Bronchial epithelial cell (primary cell): Measurements from ENCODE around the gene LRIG2. TPM values are rescaled to one million over a fixed set of nuclear protein-coding genes. Genes with fewer than 3 reads are reported as not detected.

ENCODE experiments used
- DNase-seq: peaks from one replicate; pipeline ENCODE4 v3.0.0-alpha.2; 2010; ENCODE audit warnings: low read depth
- FAIRE-seq: peaks from 2 replicates; lab custom pipeline; 2011; peaks lifted over from hg19 to GRCh38; lab: Jason Lieb, UNC
- H3K27me3 ChIP-seq: 2 replicates; pipeline ENCODE4 v1.5.1; 2011; ENCODE audit warnings: low read length; ENCODE audit not compliant: control insufficient read depth, insufficient read depth
- H3K36me3 ChIP-seq: 2 replicates; pipeline ENCODE4 v1.5.1; 2011; ENCODE audit warnings: low read length; ENCODE audit not compliant: control insufficient read depth, insufficient read depth
- H3K4me3 ChIP-seq: 2 replicates; pipeline ENCODE4 v1.5.1; 2011; ENCODE audit warnings: mild to moderate bottlenecking, low read depth, low read length, control low read depth
- CTCF ChIP-seq: IDR thresholded peaks from 2 replicates; pipeline ENCODE4 v1.5.1; 2011; ENCODE audit warnings: mild to moderate bottlenecking, moderate library complexity, low read length, control low read depth, inconsistent platforms; ENCODE audit not compliant: insufficient read depth, severe bottlenecking
- total RNA-seq: library from RNA; depleted of rRNA; stranded (reverse); fragments of >200 nt; gene quantifications from 2 replicates; pipeline ENCODE4 v1.2.1, GENCODE V29; 2014

Gene LRIG2
- total RNA-seq, 1 donor from 2014 or later = 10.3 TPM

GRCh38 chr1:113031171-113031933, 41.6 kb upstream of the LRIG2 start:
- TF ChIP-seq CTCF = no peak
- no peak overlapping the region for H3K4me3 ChIP-seq
- FAIRE-seq = no peak
- no peak for DNase-seq
- no peaks in the 10 kb centered on the region for H3K27me3 ChIP-seq
- no peaks in the 10 kb centered on the region for H3K36me3 ChIP-seq

GRCh38 chr1:113035086-113035485, 37.9 kb upstream of the LRIG2 start:
- FAIRE-seq = peak; percentile 68

GRCh38 chr1:113036639-113037321, 36.2 kb upstream of the LRIG2 start:
- TF ChIP-seq CTCF = no peak
- Histone ChIP-seq H3K36me3 (no peaks in the 10 kb centered on the region), H3K4me3 (no peak overlapping the region), H3K27me3 (no peaks in the 10 kb centered on the region)
- no peak for FAIRE-seq
- peak; percentile 72 for DNase-seq

More at GRCh38 chr1:113035086-113035485, 37.9 kb upstream of the LRIG2 start:
- TF ChIP-seq CTCF = no peak
- Histone ChIP-seq H3K27me3 (no peaks in the 10 kb centered on the region), H3K4me3 (no peak overlapping the region), H3K36me3 (no peaks in the 10 kb centered on the region)
- peak; percentile 100 for DNase-seq

GRCh38 chr1:113040041-113040440, 33.0 kb upstream of the LRIG2 start:
- no peaks in the 10 kb centered on the region for H3K27me3 ChIP-seq
- no peak for TF ChIP-seq CTCF
- no peak for DNase-seq
- H3K36me3 ChIP-seq = no peaks in the 10 kb centered on the region
- no peak overlapping the region for H3K4me3 ChIP-seq
- FAIRE-seq = no peak

GRCh38 chr1:113040718-113041412, 32.1 kb upstream of the LRIG2 start:
- DNase-seq (no peak), FAIRE-seq (no peak)
- Histone ChIP-seq H3K36me3 (no peaks in the 10 kb centered on the region), H3K27me3 (no peaks in the 10 kb centered on the region), H3K4me3 (no peak overlapping the region)
- no peak for TF ChIP-seq CTCF
